DMS79 (cell line): ENCODE results near the gene RASEF.
A peak's percentile ranks its signal among the peaks of the same experiment; 100 is the strongest.

Experiments used
- DNase-seq: peaks from one replicate; lab custom pipeline; 2025; lab: John Stamatoyannopoulos, UW

The RASEF gene

DNA sequence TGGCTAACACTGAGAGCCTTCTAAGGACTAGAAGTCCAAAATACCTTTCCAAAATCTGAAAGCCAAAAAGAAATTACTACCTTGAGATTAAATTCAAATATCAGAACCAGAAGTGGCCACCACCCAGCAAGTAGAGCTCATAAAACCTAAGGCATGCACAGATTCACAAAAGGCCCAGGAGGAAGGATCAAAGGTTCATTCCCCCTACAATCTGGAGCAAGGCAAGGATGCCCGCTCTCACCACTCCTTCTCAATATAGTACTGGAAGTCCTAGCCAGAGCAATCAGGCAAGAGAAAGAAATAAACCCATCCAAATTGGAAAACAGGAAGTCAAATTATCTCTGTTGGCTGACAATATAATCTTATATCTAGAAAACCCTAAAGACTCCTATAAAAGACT lies 6.0 kb downstream of the RASEF start:
- DNase-seq, result no peak

DNA sequence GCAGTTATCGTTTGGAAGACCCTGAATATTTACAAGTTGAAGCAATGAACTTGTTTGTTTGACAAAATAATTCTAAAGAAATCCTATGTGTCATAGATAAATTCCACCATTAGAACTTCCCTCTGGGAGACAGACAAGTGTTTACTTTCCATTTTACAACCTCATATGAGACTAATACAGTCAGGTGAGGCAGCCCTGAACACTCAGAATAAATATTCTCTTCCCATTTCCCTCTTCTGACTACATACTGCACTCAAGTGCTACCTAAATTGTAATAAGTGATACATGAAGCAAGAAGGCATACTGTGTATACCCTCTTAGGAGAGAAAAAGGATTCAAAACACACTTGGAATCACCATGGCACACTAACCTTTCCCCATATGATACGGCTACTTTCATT lies 6.8 kb downstream of the RASEF start:
- DNase-seq, result peak; percentile 64

DNA sequence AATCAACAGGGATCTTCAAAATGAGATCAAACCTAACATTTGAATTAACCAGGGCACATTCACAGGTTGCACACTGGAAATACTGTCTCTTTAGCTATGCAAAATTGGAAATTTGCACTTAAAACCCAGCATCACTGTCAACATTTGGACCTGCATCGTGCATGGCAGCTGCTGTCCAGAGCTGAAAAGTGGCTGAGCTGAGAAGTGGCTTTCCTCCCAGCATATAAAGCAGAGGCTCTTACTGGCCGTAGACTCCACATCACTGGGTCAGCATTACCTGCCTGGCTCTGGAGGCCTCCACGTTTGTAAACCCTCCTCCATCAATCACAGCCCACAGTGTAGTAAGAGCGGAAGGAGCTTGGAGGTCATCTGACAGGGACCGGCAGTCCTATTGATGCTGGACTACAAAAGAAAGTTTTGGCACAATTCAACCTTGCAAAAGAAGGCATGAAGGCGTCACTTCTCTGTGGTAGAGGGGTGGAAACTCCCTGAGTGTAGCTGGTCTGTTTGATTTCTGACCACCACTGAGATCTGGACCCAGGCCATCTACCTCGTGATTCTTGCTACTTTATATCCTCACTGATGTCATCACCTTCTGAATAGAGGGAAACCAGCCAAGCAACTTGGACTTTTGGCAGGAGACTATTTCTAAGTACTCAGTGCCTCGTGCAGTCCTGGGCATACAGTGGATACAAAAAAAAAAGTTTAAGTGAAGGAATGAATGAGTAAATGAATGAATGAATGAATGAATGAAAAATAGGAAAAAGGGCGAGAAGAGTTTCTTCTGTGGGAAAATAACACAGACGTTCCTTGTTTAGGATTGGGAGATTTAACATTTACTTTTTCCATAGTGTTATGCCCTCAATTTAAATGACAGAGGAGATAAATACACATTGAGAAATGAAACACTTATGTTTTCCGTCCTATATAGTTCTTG lies 14.8 kb downstream of the RASEF start:
- DNase-seq, result no peak

DNA sequence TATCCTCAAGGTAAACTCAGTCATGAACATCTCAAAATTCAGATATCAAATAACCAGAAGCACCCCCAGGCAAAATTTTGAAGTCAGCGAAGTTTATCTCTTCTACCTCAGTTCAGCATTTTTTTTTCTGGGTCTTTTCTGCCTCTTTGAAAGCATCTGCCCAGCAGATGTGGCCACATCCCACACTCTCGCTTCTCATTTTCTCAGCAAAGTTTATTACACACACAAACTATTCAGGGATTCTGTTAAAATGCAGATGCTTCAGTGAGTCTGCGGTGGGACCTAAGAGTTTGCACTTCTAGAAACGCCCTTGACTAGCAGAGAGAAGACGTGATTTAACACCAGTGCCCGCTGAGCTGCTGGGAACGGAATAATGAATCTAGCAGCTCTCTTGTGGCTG lies 19.3 kb downstream of the RASEF start:
- DNase-seq, result no peak

DNA sequence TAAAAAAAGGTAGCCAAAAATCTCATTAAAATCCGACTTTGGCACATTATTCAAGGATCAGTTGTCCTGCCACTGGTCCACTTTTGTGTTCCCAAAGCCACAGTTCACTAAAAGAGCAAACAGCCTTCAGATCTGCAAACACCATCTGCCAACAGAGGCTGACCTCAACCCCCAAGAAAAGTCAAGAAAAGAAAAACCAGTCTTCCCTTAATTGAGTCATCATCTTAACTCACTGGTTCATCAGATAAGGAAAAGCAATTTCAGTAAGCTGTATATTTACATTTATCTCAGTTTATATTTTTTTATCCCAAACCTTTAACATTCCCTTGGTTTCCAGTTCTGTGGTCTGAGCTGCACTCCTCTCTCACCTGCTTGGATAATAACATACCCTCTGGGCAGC lies 21.2 kb downstream of the RASEF start:
- DNase-seq, result no peak

DNA sequence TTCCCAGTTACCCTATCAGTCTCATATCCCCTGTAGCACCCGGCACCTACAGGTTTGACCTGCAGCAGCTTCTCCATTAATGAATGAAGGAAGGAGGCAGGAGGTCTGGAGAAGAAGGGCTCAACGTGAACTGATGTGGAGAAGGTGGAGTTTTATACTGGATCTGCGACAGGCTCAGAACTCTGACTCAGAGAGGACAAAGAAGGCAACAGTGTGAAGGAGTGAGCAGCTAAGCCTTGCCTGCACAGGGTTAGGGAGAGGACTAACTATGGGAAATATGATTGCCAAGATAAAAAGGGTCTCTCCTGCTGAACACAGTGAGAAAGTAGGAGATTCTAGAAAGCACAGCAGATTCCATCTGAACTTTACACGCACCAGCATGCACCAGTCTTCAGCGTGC lies 23.6 kb downstream of the RASEF start:
- DNase-seq, result no peak

DNA sequence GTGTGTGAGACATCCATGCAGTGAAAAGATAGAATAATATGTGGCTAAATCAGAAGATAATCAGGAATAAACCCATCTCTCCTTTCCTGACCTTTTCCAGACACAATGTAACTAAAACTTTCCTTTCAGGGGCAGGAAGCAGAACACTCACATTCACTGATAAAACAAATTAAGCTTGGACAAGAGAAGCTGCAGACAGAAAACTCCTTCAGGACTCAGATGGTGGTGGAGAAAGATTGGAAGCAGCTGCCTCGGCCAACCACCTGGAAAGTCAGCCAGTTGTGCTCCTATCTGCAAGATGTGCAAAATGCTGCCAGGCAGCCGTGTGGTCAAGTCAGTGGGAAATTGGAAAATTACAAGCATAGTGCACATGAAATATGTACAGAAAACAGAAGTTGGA lies 26.9 kb downstream of the RASEF start:
- DNase-seq, result no peak

DNA sequence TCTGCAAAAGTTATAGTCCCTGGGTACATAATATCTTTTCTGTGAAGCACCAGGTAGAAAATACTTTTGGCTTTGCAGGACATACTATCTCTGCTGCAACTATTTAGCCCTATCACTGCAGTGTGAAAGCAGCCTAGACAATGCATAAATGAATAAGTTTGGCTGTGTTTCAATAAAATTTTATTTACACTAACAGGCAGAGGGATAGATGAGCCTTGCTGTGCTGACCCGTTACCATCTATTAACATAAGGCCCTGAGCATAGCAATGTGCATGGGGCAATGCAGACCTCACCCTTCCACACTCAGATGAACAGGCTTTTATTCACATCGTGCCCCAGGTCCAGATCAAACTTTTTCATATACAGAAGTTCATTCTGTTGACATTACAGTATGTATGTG lies 27.8 kb downstream of the RASEF start:
- no peak for DNase-seq

DNA sequence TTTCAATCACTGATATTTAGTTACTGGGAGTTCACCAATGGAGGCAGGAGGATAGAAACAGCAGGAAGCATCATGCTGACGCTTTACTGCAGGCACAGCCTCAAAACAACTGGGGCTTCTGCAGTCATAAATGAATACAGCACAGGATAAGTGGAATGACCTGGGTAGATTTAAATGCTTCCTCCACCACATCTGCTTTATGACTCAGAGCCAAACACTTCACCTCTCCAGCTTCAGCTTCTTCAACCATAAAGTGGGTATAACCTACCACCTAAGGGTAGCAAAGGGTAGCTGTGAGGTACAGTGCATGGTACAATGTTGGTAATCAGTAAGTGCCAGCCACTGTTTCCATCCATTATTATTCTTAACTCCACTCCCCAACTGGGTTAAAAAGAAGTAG lies 28.4 kb downstream of the RASEF start:
- no peak for DNase-seq

DNA sequence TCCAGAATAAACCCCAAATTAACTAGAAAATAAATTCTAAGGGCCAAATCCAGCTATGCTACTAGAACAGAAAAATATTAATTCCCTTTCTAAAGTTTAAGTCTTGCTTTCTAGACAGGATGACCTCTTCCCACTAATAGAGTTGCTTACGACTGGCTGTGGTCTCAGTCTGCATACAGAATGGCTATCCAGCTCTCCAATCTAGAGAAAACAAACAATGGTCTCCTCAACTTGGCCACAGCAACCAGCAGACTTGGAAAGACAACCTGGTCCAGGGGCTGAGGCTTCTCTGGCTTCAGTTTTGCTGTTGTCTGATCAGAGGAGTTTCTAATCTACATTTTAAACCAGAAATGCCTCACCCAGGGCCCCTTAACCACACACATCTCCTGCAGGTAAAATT lies 28.9 kb downstream of the RASEF start:
- no peak for DNase-seq

DNA sequence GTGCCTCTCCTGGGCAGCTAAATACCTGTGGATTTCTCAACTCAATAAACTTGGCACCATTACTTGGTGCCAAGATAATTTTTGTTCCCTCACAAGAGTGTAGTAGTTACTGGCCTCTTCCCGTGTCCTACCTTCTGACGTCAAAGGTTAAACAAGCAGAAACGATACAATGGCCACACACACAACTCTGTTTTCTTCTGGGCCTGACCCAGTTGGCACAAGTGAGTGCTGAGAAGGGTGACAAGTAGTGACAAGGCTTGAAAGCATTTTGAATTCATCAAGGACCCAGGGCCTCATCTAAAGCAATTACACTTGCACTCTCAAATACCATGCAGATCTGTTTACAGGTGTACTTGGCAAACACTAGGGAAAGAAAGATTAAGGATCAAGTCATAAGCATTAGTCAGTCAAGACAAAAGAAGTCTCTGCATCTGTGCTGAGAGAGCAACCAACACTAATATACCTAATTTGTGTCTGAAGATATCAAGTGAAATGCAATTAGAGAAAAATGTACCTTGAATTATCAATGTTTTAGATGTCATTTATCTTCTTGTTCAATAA lies 30.8 kb downstream of the RASEF start:
- DNase-seq, result no peak

DNA sequence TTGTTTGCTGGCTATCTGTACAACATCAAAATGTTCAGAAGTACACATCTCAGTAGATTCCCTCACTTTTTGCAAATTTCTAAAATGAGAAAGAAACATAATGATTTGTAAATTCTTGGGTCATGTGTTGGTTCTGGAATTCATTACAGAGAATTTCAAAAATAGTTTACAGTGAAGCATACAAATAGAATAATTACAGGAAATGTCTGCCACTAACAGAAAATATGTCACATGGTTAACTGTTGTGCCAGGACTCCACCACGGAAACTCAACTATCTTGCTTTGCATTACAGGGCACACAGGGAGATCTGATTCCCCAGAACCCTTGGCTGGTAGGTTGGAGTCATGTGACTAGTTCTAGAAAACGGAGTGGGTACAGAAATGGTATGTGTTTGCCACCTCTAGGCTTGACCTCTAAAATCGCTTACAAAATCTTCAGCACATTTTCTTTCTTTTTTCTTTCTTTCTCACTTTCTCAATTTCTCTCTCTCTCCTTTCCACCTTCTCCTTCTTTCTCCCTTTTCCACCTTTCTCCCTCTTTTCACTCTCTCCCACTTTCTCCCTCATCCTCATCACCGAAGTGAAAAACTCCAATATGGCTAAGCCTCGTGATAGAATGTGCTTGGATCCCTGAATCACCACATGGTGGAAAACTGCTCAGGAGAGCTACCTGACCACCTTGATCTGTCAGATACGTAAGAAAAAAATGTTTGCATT lies 32.4 kb downstream of the RASEF start:
- DNase-seq, result no peak

DNA sequence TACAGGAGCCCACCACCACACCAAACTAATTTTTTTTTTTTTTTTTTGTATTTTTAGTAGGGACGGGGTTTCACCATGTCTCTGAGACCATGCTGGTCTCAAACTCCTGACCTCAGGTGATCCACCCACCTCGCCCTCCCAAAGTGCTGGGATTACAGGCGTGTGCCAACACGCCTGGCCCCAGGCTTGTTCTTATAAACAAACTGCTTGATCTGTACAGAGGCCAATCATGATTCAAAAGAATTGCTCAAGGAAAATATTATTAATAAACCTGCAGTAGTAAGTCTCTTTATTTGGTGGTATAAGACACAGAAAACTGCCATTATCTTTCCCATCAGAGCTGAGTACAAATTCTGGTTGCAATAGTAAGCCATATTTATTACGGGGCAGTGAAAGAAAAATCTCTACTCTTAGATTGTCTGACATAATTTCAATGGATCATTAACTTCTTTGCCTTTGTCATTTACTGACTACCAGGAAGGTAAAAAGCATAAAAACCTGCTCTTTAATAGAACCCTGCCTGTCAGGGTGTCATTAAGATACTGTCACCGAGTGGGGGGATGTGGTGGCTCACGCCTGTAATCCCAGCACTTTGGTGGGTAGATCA lies 33.3 kb downstream of the RASEF start:
- DNase-seq, result no peak

DNA sequence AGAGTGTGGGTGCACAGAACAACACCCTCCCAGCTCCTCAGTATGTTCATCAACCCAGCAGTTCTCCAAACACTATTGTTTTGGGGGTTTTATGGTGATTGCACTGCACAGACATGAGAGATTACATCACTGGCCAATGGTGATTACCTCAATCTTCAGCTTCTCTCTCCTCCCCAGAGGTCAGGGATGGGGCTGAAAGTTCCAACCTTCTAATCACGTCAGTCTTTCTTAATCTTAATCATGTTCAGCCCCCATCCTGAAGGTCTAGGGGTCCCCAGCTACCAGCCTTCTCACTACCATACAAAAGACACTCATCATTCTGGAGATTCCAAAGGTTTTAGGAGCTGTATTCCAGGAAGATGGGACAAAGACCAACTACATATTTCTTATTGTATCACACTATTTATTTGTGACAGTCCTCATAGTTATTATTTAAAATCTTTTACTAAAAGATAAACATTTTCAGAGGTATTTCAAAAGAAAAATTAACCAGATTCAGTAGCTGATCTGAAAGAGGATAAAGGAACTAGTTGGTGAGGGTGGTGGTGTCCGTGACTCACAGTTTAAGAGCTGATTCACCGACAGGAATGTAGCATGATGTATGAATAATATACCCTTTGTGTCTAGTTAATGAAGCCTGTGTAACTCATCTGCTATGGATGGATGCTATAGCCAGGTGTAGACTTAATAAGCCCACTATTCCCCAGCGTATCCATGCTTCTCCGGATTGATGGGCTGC lies 35.6 kb downstream of the RASEF start:
- DNase-seq, result no peak

DNA sequence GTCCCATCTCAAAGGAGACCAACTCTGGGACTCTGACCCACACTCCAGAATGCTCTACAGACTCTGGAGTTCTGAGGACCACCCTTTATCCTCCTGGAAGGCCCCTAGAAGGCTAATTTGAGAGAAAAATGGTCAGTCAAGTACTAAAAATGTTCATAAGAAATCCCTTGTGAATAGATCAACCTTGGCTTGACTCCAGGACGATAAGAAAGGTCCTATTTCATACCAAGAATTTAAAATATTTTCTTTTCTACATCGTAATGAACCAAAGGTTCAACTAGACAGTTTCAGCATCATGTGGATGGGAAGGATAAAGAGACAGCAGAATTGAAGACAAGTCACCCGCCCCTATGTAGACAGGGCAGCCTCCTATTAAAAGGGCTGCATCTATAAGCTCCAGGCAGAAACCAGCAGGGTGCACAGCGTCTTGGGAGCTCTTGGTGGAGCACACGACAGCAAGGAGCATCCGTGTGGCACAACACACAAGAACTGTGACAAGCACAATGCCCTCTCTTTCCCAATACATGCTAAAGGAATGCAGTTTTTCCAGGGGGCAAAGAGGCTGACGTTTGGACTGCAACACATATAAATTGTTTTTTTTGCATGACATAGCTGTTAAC lies 38.3 kb downstream of the RASEF start:
- DNase-seq, result no peak

DNA sequence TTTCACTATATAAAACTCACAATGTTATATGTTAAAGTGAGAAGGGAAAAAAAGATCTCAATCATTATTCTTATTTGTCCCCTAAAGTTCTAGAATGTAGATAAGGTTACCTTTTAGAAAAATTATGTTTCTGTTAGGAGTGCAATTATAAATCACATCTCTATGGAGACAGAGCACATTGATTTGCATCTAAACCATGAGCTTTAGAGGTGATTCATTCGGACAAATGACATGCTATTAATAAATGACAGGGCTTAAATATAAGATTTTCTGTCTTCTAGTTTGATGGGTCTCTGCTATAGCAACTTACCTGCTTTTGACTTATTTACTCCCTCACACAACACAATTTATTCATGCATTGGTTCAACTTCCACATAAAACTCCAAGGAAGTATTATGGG lies 39.8 kb downstream of the RASEF start:
- no peak for DNase-seq

DNA sequence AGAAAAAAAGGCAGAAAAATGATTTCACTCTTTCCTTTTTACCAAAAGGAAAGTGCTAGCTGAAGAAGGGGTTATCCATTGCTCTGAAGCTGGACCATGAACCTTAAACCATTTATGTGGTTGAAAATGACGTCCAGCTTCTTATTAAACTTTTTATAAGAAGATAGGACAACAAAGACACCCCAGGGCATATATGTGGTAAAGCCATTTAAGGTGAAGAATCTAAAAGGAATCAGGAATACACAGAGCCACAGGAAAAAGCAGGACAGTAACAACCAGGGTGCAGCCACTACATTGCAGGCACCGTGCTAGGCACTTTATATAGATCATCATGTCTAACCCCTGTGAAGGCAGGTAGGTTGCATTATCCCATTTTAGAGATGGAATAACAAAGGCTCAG lies 42.1 kb downstream of the RASEF start:
- no peak for DNase-seq

DNA sequence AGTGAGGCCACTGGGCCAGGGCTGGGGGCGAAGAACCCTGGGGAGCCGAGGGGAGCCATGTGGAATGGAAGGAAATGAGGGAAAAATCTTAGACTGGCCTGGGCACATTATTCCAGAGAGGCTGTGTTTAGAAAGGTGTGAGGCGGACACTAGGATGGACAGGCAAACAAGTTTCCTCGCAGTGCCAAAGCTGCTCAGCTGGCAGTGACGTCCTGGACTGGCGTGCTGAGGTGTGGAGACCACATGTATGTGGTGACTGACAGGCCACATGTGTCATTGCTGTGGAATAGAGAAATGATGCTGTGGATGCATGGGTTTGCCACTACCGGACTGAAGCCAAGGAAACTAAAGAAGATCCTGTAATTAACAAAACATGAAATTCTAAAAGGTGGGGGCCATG lies 42.6 kb downstream of the RASEF start:
- no peak for DNase-seq

DNA sequence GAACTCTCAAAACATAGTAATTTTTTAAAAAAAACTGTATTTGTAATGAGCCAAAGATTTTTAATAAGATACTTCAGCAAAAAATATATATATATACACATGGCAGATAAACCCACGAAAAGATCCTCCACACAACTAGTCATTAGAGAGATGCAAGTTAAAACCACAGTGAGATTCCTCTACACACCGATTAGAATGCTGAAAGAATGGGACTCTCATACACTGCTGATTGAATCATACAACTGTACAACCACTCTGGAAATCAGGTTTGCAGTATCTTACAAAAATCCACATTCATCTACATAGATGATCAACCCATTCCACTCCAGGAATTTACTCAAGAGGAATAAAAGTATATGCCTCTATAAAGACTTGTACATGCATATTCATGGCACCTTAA lies 43.7 kb downstream of the RASEF start:
- DNase-seq, result no peak

DNA sequence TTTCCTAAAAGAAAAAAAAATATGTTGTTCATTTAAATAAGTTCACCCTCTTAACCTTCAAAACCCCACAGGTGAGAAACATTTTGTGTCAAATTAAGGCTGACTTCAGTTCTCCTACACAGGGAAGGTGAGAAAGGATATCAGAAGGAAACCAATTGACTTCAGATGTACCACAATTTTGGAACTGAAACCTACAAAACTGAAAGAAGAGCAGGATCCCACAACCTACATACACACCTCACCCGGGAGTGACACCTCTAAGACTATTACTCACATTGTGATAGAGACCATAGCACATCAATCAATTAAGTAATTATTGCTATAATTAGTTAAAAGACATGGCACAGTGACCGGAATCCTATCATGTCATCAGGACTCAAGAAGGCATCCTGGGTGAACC lies 47.0 kb downstream of the RASEF start:
- no peak for DNase-seq

DNA sequence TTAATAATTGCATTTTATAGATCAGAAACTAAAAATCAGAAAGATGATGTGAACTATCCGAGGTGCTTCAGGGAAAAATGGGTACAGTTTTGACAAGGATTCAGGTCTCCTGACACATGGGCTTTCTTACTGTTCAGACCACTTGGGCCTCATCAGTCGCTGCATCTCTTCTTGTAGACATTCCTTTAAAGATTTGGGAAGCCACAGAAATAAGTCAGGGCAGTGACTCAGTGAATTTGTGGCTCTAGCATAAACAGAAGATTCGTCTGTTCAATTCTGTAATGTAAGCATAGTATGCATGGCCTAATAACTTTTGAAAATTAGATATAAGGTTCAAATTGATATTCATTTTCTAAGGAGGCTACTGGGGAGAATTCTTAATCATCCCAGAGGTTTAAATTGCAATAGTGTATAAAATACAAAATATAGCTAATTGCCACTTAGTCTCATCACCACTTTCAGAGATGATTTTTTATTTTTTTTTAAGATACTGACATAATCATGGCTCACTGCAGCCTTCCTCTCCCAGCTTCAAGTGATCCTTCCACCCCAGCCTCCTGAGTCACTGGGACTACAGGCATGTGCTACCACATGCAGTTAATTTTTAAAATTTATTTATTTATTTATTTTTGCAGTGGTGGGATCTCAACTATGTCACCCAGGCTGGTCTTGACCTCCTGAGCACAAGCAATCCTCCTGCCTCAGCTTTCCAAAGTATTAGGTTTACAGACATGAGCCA lies 48.9 kb downstream of the RASEF start:
- DNase-seq, result no peak
